GM12873 (cell line): ENCODE measurements around the gene CFAP70.

ENCODE experiments used
- TF ChIP-seq, protein P1 (sequence below): IDR thresholded peaks from 2 replicates; pipeline ENCODE4 v1.5.1; 2012; ENCODE audit warnings: low read depth, mild to moderate bottlenecking, moderate library complexity, low read length, control low read depth; ENCODE audit not compliant: insufficient read depth; ENCODE audit errors: missing control alignments

CFAP70 gene

DNA sequence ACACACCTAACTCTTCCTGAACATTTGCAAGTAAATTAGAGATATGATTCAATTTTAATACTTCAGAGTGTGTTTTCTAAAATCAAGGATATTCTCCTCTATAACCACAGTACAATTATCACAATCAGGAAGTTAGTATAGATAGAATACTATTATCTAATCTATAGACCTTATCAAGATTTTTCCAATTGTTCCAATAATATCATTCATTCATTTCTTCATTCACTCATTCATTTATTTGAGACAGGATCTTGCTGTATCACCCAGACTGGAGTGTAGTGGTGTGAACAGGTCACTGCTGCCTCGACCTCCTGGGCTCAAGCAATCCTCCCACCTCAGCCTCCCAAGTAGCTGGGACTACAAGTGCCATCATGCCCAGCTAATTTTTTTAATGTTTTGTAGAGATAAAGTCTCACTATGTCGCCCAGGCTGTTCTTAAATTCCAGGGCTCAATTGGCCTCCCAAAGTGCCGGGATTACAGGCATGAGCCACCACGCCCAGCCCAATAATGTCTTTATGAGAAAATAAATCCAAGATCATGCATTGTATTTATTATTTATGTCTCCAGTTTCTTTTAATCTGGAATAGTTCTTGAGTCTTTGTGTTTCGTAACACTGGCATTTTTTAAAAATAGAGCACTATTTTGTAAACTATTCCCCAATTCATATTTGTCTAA, 95.6 kb downstream of the CFAP70 start:
- TF ChIP-seq, protein P1, sequence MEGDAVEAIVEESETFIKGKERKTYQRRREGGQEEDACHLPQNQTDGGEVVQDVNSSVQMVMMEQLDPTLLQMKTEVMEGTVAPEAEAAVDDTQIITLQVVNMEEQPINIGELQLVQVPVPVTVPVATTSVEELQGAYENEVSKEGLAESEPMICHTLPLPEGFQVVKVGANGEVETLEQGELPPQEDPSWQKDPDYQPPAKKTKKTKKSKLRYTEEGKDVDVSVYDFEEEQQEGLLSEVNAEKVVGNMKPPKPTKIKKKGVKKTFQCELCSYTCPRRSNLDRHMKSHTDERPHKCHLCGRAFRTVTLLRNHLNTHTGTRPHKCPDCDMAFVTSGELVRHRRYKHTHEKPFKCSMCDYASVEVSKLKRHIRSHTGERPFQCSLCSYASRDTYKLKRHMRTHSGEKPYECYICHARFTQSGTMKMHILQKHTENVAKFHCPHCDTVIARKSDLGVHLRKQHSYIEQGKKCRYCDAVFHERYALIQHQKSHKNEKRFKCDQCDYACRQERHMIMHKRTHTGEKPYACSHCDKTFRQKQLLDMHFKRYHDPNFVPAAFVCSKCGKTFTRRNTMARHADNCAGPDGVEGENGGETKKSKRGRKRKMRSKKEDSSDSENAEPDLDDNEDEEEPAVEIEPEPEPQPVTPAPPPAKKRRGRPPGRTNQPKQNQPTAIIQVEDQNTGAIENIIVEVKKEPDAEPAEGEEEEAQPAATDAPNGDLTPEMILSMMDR = no peak

DNA sequence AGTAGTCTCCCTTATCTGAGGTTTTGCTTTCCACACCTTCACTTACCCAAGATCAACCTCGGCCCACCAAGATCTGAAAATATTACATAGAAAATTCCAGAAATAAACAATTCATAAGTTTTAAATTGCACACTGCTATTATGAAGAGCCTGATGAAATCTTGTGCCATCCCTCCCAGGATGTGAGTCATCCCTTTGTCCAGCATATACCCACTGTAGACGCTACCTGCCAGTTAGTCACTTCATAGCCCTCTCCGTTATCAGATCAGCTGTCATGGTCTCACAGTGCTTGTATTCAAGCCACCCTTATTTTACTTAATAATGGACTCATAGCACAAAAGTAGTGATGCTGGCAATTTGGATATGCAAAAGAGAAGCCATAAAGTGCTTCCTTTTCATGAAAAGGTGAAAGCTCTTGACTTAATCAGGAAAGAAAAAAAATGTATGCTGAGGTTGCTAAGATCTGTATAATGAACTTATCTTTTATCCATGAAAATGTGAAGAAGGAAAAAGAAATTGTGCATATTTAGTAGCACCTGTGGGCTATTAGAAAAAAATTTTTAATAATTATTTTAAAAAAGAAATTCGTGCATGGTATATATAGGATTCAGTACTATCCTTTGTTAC, 96.4 kb downstream of the CFAP70 start:
- TF ChIP-seq, protein P1 = no peak

DNA sequence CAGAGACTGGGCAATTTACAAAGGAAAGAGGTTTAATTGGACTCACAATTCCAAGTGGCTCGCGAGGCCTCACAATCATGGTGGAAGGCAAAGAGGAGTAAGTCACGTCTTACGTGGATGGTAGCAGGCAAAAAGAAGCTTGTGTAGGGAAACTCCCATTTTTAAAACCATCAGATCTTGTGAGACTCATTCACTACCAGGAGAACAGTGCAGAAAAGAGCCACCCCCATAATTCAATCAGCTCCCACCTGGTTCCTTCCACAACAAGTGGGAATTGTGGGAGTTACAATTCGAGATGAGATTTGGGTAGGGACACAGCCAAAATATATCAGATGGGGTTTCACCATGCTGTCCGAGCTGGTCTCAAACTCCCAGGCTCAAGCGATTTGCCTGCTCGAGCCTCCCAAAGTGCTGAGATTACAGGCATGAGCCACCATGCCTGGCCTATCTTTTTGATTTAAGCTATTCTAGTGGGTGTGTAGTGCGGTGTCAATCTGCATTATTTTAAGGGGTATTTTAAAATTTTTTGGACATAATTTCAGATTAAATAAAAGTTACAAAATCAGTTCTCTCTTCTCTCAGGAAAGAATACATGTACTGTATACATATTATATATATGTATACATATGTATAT, 97.2 kb downstream of the CFAP70 start:
- TF ChIP-seq, protein P1 = no peak

DNA sequence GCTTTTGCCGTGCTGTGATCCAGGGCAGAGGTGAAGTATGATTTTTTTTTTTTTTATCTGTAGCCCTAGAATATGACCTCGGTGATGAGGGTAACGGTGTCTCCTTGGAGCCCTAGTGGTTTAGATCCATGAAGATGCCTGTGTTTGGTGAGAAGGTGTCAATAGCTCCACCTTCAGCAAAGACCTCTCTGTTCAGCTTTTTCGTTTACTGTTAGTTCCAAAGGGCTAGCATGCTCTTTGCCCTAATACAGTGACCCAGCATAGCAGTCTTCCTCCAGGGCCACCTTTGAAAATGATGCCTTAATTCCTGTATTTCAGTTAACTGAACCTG, 105.5 kb downstream of the CFAP70 start:
- TF ChIP-seq, protein P1 = peak; percentile 39

DNA sequence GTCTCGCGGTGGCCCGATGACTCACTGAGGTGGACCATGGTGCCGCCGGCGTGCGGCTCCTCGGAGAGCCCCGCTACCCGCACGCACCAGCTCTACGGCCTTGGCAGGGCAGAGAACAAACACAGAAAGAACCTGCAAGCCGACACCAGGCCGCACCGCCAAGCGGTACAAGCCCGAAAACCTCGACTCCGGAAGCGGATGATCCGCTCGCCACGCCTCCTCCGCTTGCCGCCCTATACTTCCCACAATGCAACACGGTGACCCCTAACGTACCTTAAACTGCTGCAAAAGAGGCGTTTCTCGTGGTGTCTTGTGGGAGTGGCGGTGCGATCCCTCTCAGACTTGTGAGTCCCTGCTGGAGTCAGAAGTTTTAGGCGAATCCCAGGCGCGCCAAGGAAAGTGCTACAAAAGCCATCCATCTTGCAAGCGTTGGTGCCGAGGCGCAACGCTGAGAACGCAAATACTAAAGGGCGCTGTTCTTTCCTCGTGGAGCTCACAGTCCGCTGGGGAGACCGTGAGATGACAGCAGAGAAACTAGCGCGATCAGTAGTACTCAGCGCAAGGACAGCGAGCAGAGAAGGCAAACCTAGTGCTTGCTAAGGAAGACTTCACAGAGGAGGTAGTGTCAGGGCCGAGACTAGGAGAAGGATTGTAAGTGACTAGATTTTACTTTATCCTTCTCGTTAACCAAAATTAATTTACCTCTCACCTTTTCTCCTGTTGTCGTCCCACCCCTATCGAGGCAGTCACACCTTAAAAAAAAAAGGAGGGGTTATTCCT, 106.0 kb downstream of the CFAP70 start, which contains the start of gene MRPS16:
TSS of gene MRPS16 (minus strand) at position 200 of the 780 bp plus-strand sequence. CDS start at position 38, 162 bp downstream.
- TF ChIP-seq, protein P1 = no peak

DNA sequence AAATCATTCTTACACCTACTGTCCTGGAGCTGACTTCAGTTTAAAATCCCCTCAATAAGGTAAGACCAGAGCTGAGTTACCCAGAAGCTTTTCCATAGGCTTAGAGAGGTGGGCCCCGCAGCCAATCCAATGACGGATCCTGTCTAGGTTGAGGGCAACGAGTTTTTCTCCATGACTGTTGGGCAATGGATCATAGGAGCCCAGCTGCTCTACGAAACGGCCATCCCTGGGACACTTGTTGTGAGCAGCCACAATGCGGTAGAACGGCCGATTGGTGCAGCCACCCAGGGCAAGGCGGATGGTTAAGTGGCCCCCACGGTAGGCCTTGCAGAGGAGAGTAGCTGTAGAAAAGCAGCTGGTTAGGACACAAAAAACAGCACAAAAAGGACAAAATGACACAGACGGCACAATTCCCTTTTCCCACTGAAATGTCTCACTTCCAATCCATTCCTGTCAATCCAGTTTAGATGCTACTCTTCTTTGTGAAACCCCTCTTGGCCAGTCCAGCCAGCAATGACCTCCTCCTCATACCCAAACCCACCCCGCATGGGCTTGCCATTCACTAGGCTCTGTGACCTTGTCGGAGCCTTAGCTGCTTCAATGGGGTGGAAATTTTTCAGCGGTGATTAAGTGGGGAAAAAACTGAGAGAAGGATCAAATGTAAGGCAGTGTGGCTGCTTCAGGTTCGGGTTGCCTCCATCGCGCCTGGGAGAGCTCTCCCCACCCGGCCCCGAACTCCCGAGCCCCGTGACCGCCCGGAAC, 106.8 kb downstream of the CFAP70 start:
- TF ChIP-seq, protein P1 = no peak
